IMR-90 (cell line): ENCODE results near the gene DZANK1. TPM values are rescaled to one million over a fixed set of nuclear protein-coding genes. Genes with fewer than 3 reads are reported as not detected.

Experiments used
- ATAC-seq: fragments of 200-7000 bp; cut with Tn5 transposase; 2 replicates; pipeline ENCODE4 v1.9.1; 2020; ENCODE audit warnings: low read depth, mild to moderate bottlenecking, moderate library complexity
- BruUV-seq: library from RNA; stranded (reverse); fragments of 400-500 nt; replicated peaks from 2 replicates; lab custom pipeline; 2021; lab: Mats Ljungman, UMichigan
- CTCF ChIA-PET: fragments of 300-600 bp; formaldehyde crosslinking; extraction: SDS; loops from one replicate; lab custom pipeline; 2021; ENCODE audit warnings: antibody characterized with exemption; lab: Yijun Ruan, JAX
- POLR2A ChIA-PET: fragments of 300-600 bp; sonication (Branson Sonifier 250); formaldehyde crosslinking; loops from one replicate; lab custom pipeline; 2022; ENCODE audit warnings: antibody characterized with exemption; ENCODE audit not compliant: unreplicated experiment; lab: Charles Lee
- DNase-seq: peaks from one replicate; pipeline ENCODE4 v3.0.0; 2013
- H2AFZ ChIP-seq: replicated peaks from 2 replicates; pipeline ENCODE3; 2013; ENCODE audit warnings: low read length, mild to moderate bottlenecking; ENCODE audit not compliant: poor library complexity
- H2AK5ac ChIP-seq: 2 replicates; pipeline ENCODE4 v1.6.1; 2013; ENCODE audit warnings: low read depth, low read length, inconsistent platforms
- H2AK9ac ChIP-seq: replicated peaks from 2 replicates; pipeline ENCODE3; 2013; ENCODE audit warnings: mild to moderate bottlenecking, low read depth, low read length, moderate library complexity; ENCODE audit not compliant: poor library complexity
- H2BK120ac ChIP-seq: 2 replicates; pipeline ENCODE4 v1.6.1; 2013; ENCODE audit warnings: low read depth, low read length, inconsistent platforms
- H2BK15ac ChIP-seq: 3 replicates; pipeline ENCODE4 v1.6.1; 2013; ENCODE audit warnings: low read depth, low read length, inconsistent platforms
- H2BK20ac ChIP-seq: 2 replicates; pipeline ENCODE4 v1.6.1; 2013; ENCODE audit warnings: low read depth, mild to moderate bottlenecking, inconsistent platforms, low read length, moderate library complexity
- H2BK5ac ChIP-seq: 2 replicates; pipeline ENCODE4 v1.6.1; 2013; ENCODE audit warnings: mild to moderate bottlenecking, low read depth, low read length, inconsistent platforms; ENCODE audit not compliant: poor library complexity, severe bottlenecking
- H3K14ac ChIP-seq: replicated peaks from 2 replicates; pipeline ENCODE4 v1.6.1; 2013; ENCODE audit warnings: low read depth, low read length, inconsistent platforms
- H3K18ac ChIP-seq: 2 replicates; pipeline ENCODE4 v1.6.1; 2013; ENCODE audit warnings: low read depth, low read length, control low read depth
- H3K23ac ChIP-seq: 2 replicates; pipeline ENCODE4 v1.6.1; 2013; ENCODE audit warnings: low read depth, low read length, inconsistent platforms
- H3K27ac ChIP-seq: 2 replicates; pipeline ENCODE4 v1.5.1; 2013; ENCODE audit warnings: mild to moderate bottlenecking, control low read depth, low read length; ENCODE audit not compliant: insufficient read depth
- H3K27me3 ChIP-seq: 2 replicates; pipeline ENCODE4 v1.6.1; 2013; ENCODE audit warnings: low read length; ENCODE audit not compliant: control insufficient read depth, insufficient read depth
- H3K36me3 ChIP-seq: 2 replicates; pipeline ENCODE4 v1.6.1; 2013; ENCODE audit warnings: low read length, mixed read lengths; ENCODE audit not compliant: control insufficient read depth, insufficient read depth
- H3K4ac ChIP-seq: 2 replicates; pipeline ENCODE4 v1.6.1; 2013; ENCODE audit warnings: low read depth, low read length, inconsistent platforms
- H3K4me1 ChIP-seq: 2 replicates; pipeline ENCODE4 v1.6.1; 2013; ENCODE audit warnings: low read length, mixed read lengths; ENCODE audit not compliant: control insufficient read depth, insufficient read depth
- H3K4me2 ChIP-seq: 2 replicates; pipeline ENCODE4 v1.6.1; 2013; ENCODE audit warnings: low read depth, mild to moderate bottlenecking, control low read depth, low read length, moderate library complexity
- H3K4me3 ChIP-seq: 2 replicates; pipeline ENCODE4 v1.5.1; 2013; ENCODE audit warnings: low read depth, mild to moderate bottlenecking, control low read depth, low read length, moderate library complexity; ENCODE audit not compliant: insufficient read depth
- H3K56ac ChIP-seq: 2 replicates; pipeline ENCODE4 v1.6.1; 2013; ENCODE audit warnings: low read length, inconsistent platforms; ENCODE audit not compliant: insufficient read depth; ENCODE audit errors: extremely low read depth
- H3K79me1 ChIP-seq, 2 experiments: 2 replicates each; pipeline ENCODE4 v1.6.1; 2013; ENCODE audit warnings: low read length in 2 of 2, inconsistent platforms in 1 of 2, low read depth in 1 of 2
- H3K9ac ChIP-seq: 2 replicates; pipeline ENCODE4 v1.6.1; 2013; ENCODE audit warnings: low read depth, low read length, control low read depth
- H3K9me1 ChIP-seq: 2 replicates; pipeline ENCODE4 v1.6.1; 2013; ENCODE audit warnings: low read length, inconsistent platforms; ENCODE audit not compliant: insufficient read depth
- H3K9me3 ChIP-seq: 2 replicates; pipeline ENCODE4 v1.6.1; 2013; ENCODE audit warnings: low read length; ENCODE audit not compliant: control insufficient read depth, insufficient read depth
- H4K20me1 ChIP-seq: 2 replicates; pipeline ENCODE4 v1.6.1; 2013; ENCODE audit warnings: low read length, inconsistent platforms; ENCODE audit not compliant: insufficient read depth
- H4K5ac ChIP-seq: 2 replicates; pipeline ENCODE4 v1.6.1; 2013; ENCODE audit warnings: mild to moderate bottlenecking, low read depth, low read length, control low read depth
- H4K8ac ChIP-seq, 2 experiments: 2 replicates each; pipeline ENCODE4 v1.6.1; 2013; ENCODE audit warnings: low read depth in 2 of 2, low read length in 2 of 2, control low read depth in 1 of 2, inconsistent platforms in 1 of 2
- H4K91ac ChIP-seq: 2 replicates; pipeline ENCODE4 v1.6.1; 2013; ENCODE audit warnings: low read depth, low read length, inconsistent platforms; ENCODE audit not compliant: insufficient read depth
- RAD21 ChIP-seq: IDR thresholded peaks from 2 replicates; pipeline ENCODE4 v1.6.1; 2012; ENCODE audit warnings: low read length, improper control_type of control experiment
- WGBS, 2 experiments: methylation state at CpG; one replicate each; pipeline versions ENCODE4 v1.1.5 to v1.1.7; 2013; ENCODE audit warnings: missing lambda C conversion rate in 2 of 2; ENCODE audit not compliant: insufficient read length in 1 of 2; ENCODE audit errors: extremely low coverage in 2 of 2; 5-methylcytosine and 5-hydroxymethylcytosine counted together
- dilution Hi-C: fragments of 300-500 bp; cut with HindIII; formaldehyde crosslinking; loops from one replicate; pipeline ENCODE4 v1.14.3; 2018; ENCODE audit warnings: low sequenced_read_pairs; ENCODE audit not compliant: unreplicated experiment
- in situ Hi-C: fragments of 300-500 bp; cut with MboI; formaldehyde crosslinking; loops from 3 replicates; pipeline ENCODE4 v1.14.3; 2019; ENCODE audit warnings: low sequenced_read_pairs, inconsistent platforms, mixed read lengths
- intact Hi-C: fragments of 100-400 bp; cut with micrococcal nuclease; formaldehyde crosslinking; loops from 2 replicates; pipeline ENCODE4 v1.10.0; 2022
- polyA plus RNA-seq, 3 experiments: library from polyadenylated mRNA; depleted of rRNA; stranded (reverse); fragments of >200 nt; gene quantifications; 2 replicates each; pipeline ENCODE4 v1.2.3, GENCODE V29; 2012; ENCODE audit warnings: low replicate concordance in 1 of 3
- total RNA-seq: library from RNA; depleted of rRNA; stranded (reverse); fragments of >200 nt; gene quantifications from 2 replicates; pipeline ENCODE4 v1.2.3, GENCODE V29; 2012
- TF ChIP-seq, protein P1 (sequence below): fragments of 150-350 bp; IDR thresholded peaks from 2 replicates; pipeline ENCODE4 v1.6.1; 2017; ENCODE audit warnings: mild to moderate bottlenecking, antibody characterized with exemption, low read length, low read depth
- TF ChIP-seq, protein P2 (sequence below): fragments of 150-350 bp; IDR thresholded peaks from 2 replicates; pipeline ENCODE4 v1.6.1; 2016; ENCODE audit warnings: low read depth, mild to moderate bottlenecking, low read length, moderate library complexity, borderline replicate concordance

The DZANK1 gene
- total and polyA plus RNA-seq, 2 of the 4 experiments (the other 2 are of a cell fraction) = 0.54 to 1.1 TPM

DNA sequence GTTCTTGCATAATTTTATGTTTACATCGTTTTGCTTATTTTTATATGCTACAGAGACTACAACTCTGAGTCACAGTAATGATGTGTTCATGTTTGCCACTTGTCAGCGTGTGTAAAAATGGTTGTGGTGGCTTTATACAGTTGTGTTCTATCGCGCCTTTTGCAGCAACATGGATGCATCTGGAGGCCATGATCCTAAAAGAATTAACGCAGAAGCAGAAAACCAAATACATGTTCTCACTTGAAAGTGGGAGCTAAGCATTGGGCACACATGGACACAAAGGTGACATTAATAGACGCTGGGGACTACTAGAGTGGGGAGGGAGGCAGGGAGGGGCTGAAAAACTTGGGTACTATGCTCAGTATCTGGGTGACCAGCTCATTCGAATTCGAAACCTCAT lies 39.9 kb upstream of the DZANK1 start:
- Histone ChIP-seq H3K4ac (peak overlapping the region; percentile 89), H3K9me1 (peaks cover 8% of the 10 kb centered on the region), H3K9ac (no peak overlapping the region), H3K14ac (no peak overlapping the region; the same call in 1 of the 2 replicates), H4K5ac (peak overlapping the region; percentile 97), H2BK5ac (peak overlapping the region; percentile 71), H3K23ac (no peak overlapping the region), H4K91ac (peak overlapping the region; percentile 30), H3K27ac (no peak overlapping the region), H3K9me3 (no peaks in the 10 kb centered on the region), H4K8ac (peak overlapping the region; percentile 85 to 99), H3K79me1 (peaks cover 13 to 27% of the 10 kb centered on the region in 2 experiments), H2AFZ (peak overlapping the region; percentile 67), H3K18ac (no peak overlapping the region), H3K56ac (peak overlapping the region; percentile 33; the same call in 1 of the 2 replicates), H3K4me3 (peak overlapping the region; percentile 70), H2BK20ac (no peak overlapping the region), H3K36me3 (peaks cover 5% of the 10 kb centered on the region), H2AK5ac (peak overlapping the region; percentile 16; the same call in 1 of the 2 replicates), H4K20me1 (no peaks in the 10 kb centered on the region), H3K4me2 (peak overlapping the region; percentile 83), H3K27me3 (no peaks in the 10 kb centered on the region; the same call in 1 of the 2 replicates), H2BK120ac (no peak overlapping the region), H2AK9ac (peak overlapping the region; percentile 1), H2BK15ac (no peak overlapping the region), H3K4me1 (peaks cover 4% of the 10 kb centered on the region; the same call in 1 of the 2 replicates)
- DNase-seq = no peak
- in situ Hi-C loops (no loop called here), dilution Hi-C loops (no loop called here), intact Hi-C loops (loop anchor here (2.0 kb wide), 1 partner anchor 40 kb away; the partner anchor contains the start of genes DZANK1 and POLR3F)
- ChIA-PET CTCF (interaction anchor here (1.4 kb wide), 1 partner anchor 20 kb away, joined by 4 read pairs; no protein-coding TSS in a partner anchor), POLR2A (interaction anchor here (1.0 kb wide), 1 partner anchor 40 kb away, joined by 4 read pairs; the partner anchor contains the start of genes DZANK1 and POLR3F)
- BruUV-seq = no TSS peak
- no peak for TF ChIP-seq RAD21
- TF ChIP-seq, protein P1, sequence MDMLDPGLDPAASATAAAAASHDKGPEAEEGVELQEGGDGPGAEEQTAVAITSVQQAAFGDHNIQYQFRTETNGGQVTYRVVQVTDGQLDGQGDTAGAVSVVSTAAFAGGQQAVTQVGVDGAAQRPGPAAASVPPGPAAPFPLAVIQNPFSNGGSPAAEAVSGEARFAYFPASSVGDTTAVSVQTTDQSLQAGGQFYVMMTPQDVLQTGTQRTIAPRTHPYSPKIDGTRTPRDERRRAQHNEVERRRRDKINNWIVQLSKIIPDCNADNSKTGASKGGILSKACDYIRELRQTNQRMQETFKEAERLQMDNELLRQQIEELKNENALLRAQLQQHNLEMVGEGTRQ = no peak
- TF ChIP-seq, protein P2, sequence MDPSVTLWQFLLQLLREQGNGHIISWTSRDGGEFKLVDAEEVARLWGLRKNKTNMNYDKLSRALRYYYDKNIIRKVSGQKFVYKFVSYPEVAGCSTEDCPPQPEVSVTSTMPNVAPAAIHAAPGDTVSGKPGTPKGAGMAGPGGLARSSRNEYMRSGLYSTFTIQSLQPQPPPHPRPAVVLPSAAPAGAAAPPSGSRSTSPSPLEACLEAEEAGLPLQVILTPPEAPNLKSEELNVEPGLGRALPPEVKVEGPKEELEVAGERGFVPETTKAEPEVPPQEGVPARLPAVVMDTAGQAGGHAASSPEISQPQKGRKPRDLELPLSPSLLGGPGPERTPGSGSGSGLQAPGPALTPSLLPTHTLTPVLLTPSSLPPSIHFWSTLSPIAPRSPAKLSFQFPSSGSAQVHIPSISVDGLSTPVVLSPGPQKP = no peak
- ATAC-seq = no peak
- WGBS, 2 experiments = 67% methylated on average over 1 of the region's 8 CpGs; no CpG with 5 or more reads in 1 of the 2 experiments
